ENCODE data around the gene AKT2. TPM values are rescaled to one million over a fixed set of nuclear protein-coding genes. Genes with fewer than 3 reads are reported as not detected.

AKT2 gene
- polyA plus RNA-seq, 2 of the 4 experiments (the other 2 are of a cell fraction): 136 to 159 TPM

DNA sequence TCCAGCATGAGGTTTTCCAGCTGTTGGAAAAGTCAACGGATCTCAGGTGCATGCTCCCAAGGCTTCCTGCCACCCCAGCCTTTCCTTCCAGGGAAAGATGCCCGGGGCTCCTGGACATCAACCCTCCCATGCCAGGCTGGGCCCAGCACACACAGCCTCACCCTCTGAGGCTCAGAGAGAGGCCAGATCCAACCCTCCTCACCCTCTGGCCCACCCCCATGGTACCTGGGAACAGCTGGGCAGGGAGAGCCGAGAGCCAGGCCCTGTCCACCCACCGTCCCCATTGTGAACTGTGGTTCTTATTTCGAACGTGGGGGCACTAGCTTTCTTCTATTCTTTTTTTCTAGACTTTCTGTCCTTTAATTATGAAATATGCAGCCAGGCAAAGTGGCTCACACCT, 48.8 kb downstream of the AKT2 start:
- 86% methylated on average over 6 of the region's 6 CpGs for WGBS (ENCODE audit: missing lambda C conversion rate)
- Histone ChIP-seq H3K4me2 (no peak overlapping the region), H3K9me3 (no peaks in the 10 kb centered on the region), H3K27ac (no peak overlapping the region), H3K4me3 (no peak overlapping the region), H3K4me1 (peaks cover 17% of the 10 kb centered on the region)
- TF ChIP-seq PHF8 (IDR thresholded peaks at IDR 0.05; ENCODE audit: borderline replicate concordance, low read depth) (no peak), ATOH8 (CRISPR knock-in tag; IDR thresholded peaks at IDR 0.05; ENCODE audit: low read depth) (no peak), HMGXB4 (CRISPR knock-in tag; IDR thresholded peaks at IDR 0.05; ENCODE audit: borderline replicate concordance) (no peak), RNF2 (IDR thresholded peaks at IDR 0.05; ENCODE audit: borderline replicate concordance, low read depth) (no peak), MAX (IDR thresholded peaks at IDR 0.05) (no peak), ZSCAN20 (CRISPR knock-in tag; IDR thresholded peaks at IDR 0.05) (no peak), POLR2AphosphoS2 (conservative IDR thresholded peaks at IDR 0.05; ENCODE audit: low read length) (no peak), SREBF2 (IDR thresholded peaks at IDR 0.05) (no peak), BHLHE40 (IDR thresholded peaks at IDR 0.05; ENCODE audit: low read depth, low read length) (no peak), RCOR1 (IDR thresholded peaks at IDR 0.05; ENCODE audit: low read depth, low read length) (no peak)
- TF ChIP-seq, protein P1, sequence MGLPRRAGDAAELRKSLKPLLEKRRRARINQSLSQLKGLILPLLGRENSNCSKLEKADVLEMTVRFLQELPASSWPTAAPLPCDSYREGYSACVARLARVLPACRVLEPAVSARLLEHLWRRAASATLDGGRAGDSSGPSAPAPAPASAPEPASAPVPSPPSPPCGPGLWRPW (IDR thresholded peaks at IDR 0.05): no peak
- FAIRE-seq (no peak), ATAC-seq (no peak), DNase-seq (ENCODE audit: low read depth in 1 of 2, low spot score in 1 of 2) (no peak)
- ChIA-PET CTCF (interaction anchor here (0.6 to 5.4 kb wide), 11 partner anchors 9 to 108 kb away, joined by 3 to 36 read pairs (median 7); no protein-coding TSS in a partner anchor), POLR2A (no interaction called here)

DNA sequence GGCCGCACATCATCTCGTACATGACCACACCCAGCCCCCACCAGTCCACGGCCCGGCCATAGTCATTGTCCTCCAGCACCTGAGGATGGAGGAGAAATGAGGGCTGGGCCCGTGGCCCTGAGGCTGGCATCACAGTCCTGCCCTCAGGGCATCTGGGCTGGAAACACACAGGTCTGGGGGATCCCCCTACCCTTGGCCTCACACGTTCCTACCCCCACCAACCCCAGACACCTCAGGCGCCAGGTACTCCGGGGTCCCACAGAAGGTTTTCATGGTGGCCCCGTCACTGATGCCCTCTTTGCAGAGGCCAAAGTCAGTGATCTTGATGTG, 49.2 kb downstream of the AKT2 start:
- no peak overlapping the region for H3K4me3 ChIP-seq
- FAIRE-seq: no peak
- ChIA-PET CTCF (interaction anchor here (0.6 to 5.4 kb wide), 12 partner anchors 9 to 685 kb away, joined by 3 to 36 read pairs (median 6); no protein-coding TSS in a partner anchor), POLR2A (no interaction called here)
- WGBS (ENCODE audit: missing lambda C conversion rate): 91% methylated on average over 9 of the region's 9 CpGs
- ATAC-seq: no peak
- peaks cover 20% of the 10 kb centered on the region for H3K4me1 ChIP-seq
- no peaks in the 10 kb centered on the region for H3K9me3 ChIP-seq
- DNase-seq (ENCODE audit: low read depth in 1 of 2, low spot score in 1 of 2): no peak
- H3K27ac ChIP-seq: no peak overlapping the region
- no peak overlapping the region for H3K4me2 ChIP-seq
- TF ChIP-seq ZNF302 (CRISPR knock-in tag; IDR thresholded peaks at IDR 0.05): no peak
- no peak for TF ChIP-seq HDAC2 (IDR thresholded peaks at IDR 0.05)
- TF ChIP-seq GATA3 (IDR thresholded peaks at IDR 0.05; ENCODE audit: borderline replicate concordance): no peak
- TF ChIP-seq NR3C1 (IDR thresholded peaks at IDR 0.05): no peak
- TF ChIP-seq RCOR1 (IDR thresholded peaks at IDR 0.05; ENCODE audit: low read depth, low read length): no peak
- TF ChIP-seq KDM1A (IDR thresholded peaks at IDR 0.05; ENCODE audit: low read depth): no peak
- TF ChIP-seq EHMT2 (IDR thresholded peaks at IDR 0.05; ENCODE audit: low read depth): no peak
- no peak for TF ChIP-seq CBX8 (IDR thresholded peaks at IDR 0.05)
- no peak for TF ChIP-seq REST (IDR thresholded peaks at IDR 0.05)
- no peak for TF ChIP-seq POLR2A (IDR thresholded peaks at IDR 0.05; ENCODE audit: low read length)
- TF ChIP-seq ZSCAN20 (CRISPR knock-in tag; IDR thresholded peaks at IDR 0.05): no peak
